Hepatocyte (in vitro differentiated cells): ENCODE measurements around the gene UBL4A. TPM values are rescaled to one million over a fixed set of nuclear protein-coding genes. Genes with fewer than 3 reads are reported as not detected.

ENCODE experiments used
- DNase-seq: peaks from one replicate; pipeline ENCODE4 v3.0.0-alpha.2; 2016; ENCODE audit warnings: low spot score
- H2AFZ ChIP-seq: fragments of 200-600 bp; sonication (generic); 2 replicates; pipeline ENCODE4 v1.6.0; 2016; ENCODE audit warnings: antibody characterized with exemption, mild to moderate bottlenecking
- H3K27ac ChIP-seq: fragments of 200-600 bp; sonication (generic); 2 replicates; pipeline ENCODE4 v1.5.1; 2016; ENCODE audit warnings: mild to moderate bottlenecking
- H3K27me3 ChIP-seq: fragments of 200-600 bp; sonication (generic); 2 replicates; pipeline ENCODE4 v1.6.1; 2016
- H3K36me3 ChIP-seq: fragments of 200-600 bp; sonication (generic); replicated peaks from 2 replicates; pipeline ENCODE4 v1.5.1; 2016; ENCODE audit warnings: low read depth; ENCODE audit not compliant: insufficient read depth
- H3K4me1 ChIP-seq: fragments of 200-600 bp; sonication (generic); 2 replicates; pipeline ENCODE4 v1.5.1; 2016; ENCODE audit warnings: mild to moderate bottlenecking, moderate library complexity; ENCODE audit not compliant: insufficient read depth
- H3K4me2 ChIP-seq: fragments of 200-600 bp; sonication (generic); 2 replicates; pipeline ENCODE4 v1.6.0; 2016
- H3K4me3 ChIP-seq: fragments of 200-600 bp; sonication (generic); 2 replicates; pipeline ENCODE4 v1.5.1; 2016; ENCODE audit warnings: mild to moderate bottlenecking
- H3K79me2 ChIP-seq: fragments of 200-600 bp; sonication (generic); 2 replicates; pipeline ENCODE4 v1.6.0; 2017; ENCODE audit warnings: mild to moderate bottlenecking
- H3K9me2 ChIP-seq: fragments of 200-600 bp; sonication (generic); replicated peaks from 2 replicates; pipeline ENCODE4 v1.6.0; 2017; ENCODE audit warnings: mild to moderate bottlenecking; ENCODE audit not compliant: insufficient read depth
- H3K9me3 ChIP-seq: fragments of 200-600 bp; sonication (generic); 2 replicates; pipeline ENCODE4 v1.5.1; 2016; ENCODE audit warnings: low read depth, mild to moderate bottlenecking
- H4K20me1 ChIP-seq: fragments of 200-600 bp; sonication (generic); 2 replicates; pipeline ENCODE4 v1.6.0; 2016; ENCODE audit warnings: mild to moderate bottlenecking; ENCODE audit not compliant: insufficient read depth, poor library complexity, severe bottlenecking
- EZH2 ChIP-seq: fragments of 200-600 bp; sonication (generic); IDR thresholded peaks from 2 replicates; pipeline ENCODE4 v1.6.1; 2016; ENCODE audit warnings: antibody characterized with exemption, mild to moderate bottlenecking, borderline replicate concordance
- EZH2phosphoT487 ChIP-seq: fragments of 200-600 bp; sonication (generic); IDR thresholded peaks from one replicate; pipeline ENCODE4 v1.6.1; 2018; ENCODE audit warnings: antibody characterized with exemption, mild to moderate bottlenecking, low read depth, moderate library complexity; ENCODE audit not compliant: unreplicated experiment, severe bottlenecking
- WGBS: methylation state at CpG from one replicate; pipeline ENCODE4 v1.1.6; 2016; ENCODE audit warnings: low lambda C conversion rate; ENCODE audit errors: missing lambda C conversion rate; 5-methylcytosine and 5-hydroxymethylcytosine counted together
- polyA plus RNA-seq: library from polyadenylated mRNA; unstranded; fragments of >200 nt; fragmentation: Nextera tagmentation; extraction: Ambion mirVana; gene quantifications from 2 replicates; pipeline ENCODE4 v1.2.1, GENCODE V29; 2016
- total RNA-seq: library from RNA; depleted of rRNA; stranded (reverse); fragments of >200 nt; gene quantifications from 2 replicates; pipeline ENCODE4 v1.2.3, GENCODE V29; 2014
- TF ChIP-seq, protein P1 (sequence below): fragments of 200-600 bp; sonication (generic); IDR thresholded peaks from 2 replicates; pipeline ENCODE4 v1.5.1; 2016; ENCODE audit warnings: antibody characterized with exemption, mild to moderate bottlenecking; ENCODE audit not compliant: poor library complexity

Gene UBL4A
- total and polyA plus RNA-seq, 2 experiments from 2014 or later, result 25.0 to 34.0 TPM

DNA sequence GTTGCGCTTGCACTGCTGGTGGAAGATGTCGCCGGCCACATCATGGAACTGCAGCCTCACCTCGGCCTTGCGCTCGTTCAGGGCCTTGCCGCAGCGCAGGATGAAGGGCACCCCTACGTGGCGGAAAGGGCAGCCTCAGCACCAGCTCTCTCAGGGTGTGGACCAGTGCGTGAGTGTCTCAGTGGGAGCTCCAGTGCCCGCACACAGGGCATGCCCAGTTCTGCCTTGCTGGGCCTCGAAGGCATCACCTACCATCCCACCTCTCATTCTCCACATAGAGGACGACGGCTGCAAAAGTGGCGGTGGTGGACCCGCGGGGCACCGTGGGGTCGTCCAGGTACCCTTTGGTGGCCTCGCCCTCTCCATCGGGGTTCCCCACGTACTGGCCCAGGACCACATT lies 46.3 kb upstream of the UBL4A start:
- Histone ChIP-seq H2AFZ (no peak overlapping the region), H3K27ac (no peak overlapping the region), H3K9me2 (no peaks in the 10 kb centered on the region), H3K27me3 (no peaks in the 10 kb centered on the region), H3K4me1 (no peaks in the 10 kb centered on the region), H3K4me2 (no peak overlapping the region), H3K36me3 (no peaks in the 10 kb centered on the region), H3K79me2 (no peaks in the 10 kb centered on the region), H3K9me3 (no peaks in the 10 kb centered on the region), H4K20me1 (no peaks in the 10 kb centered on the region), H3K4me3 (no peak overlapping the region)
- 93% methylated on average over 23 of the region's 23 CpGs for WGBS
- no peak for DNase-seq
- TF ChIP-seq, protein P1, sequence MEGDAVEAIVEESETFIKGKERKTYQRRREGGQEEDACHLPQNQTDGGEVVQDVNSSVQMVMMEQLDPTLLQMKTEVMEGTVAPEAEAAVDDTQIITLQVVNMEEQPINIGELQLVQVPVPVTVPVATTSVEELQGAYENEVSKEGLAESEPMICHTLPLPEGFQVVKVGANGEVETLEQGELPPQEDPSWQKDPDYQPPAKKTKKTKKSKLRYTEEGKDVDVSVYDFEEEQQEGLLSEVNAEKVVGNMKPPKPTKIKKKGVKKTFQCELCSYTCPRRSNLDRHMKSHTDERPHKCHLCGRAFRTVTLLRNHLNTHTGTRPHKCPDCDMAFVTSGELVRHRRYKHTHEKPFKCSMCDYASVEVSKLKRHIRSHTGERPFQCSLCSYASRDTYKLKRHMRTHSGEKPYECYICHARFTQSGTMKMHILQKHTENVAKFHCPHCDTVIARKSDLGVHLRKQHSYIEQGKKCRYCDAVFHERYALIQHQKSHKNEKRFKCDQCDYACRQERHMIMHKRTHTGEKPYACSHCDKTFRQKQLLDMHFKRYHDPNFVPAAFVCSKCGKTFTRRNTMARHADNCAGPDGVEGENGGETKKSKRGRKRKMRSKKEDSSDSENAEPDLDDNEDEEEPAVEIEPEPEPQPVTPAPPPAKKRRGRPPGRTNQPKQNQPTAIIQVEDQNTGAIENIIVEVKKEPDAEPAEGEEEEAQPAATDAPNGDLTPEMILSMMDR, result no peak
- no peak for TF ChIP-seq EZH2
- no peak for TF ChIP-seq EZH2phosphoT487

DNA sequence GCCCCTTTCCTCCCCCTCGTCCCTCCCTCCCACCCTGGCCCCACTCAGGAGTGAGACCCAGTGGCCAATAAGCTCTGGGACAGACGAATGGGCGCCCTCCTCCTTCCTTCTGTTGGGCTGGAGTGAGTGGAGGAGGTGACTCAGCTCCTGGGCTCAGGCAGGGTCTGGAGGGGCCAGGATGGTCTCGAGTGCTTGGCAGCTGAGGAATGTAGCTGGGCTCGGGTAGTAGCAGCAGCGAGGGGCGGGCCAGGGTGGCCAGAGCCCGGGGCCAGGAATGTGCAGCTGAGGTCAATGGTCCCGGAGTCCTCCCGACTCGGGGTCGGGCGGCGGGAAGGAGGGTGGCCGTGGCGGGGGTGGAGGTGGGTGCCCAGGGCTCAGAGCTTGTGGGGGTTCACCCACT lies 45.2 kb upstream of the UBL4A start:
- DNase-seq, result peak; percentile 54
- H3K9me2 ChIP-seq, result no peaks in the 10 kb centered on the region
- 66% methylated on average over 11 of the region's 16 CpGs for WGBS
- no peaks in the 10 kb centered on the region for H3K27me3 ChIP-seq
- H3K79me2 ChIP-seq, result no peaks in the 10 kb centered on the region
- no peaks in the 10 kb centered on the region for H3K36me3 ChIP-seq
- H2AFZ ChIP-seq, result no peak overlapping the region
- TF ChIP-seq, protein P1, result no peak
- TF ChIP-seq EZH2phosphoT487, result no peak
- no peak for TF ChIP-seq EZH2
- H3K4me2 ChIP-seq, result no peak overlapping the region
- peaks cover 3% of the 10 kb centered on the region for H3K4me1 ChIP-seq
- no peaks in the 10 kb centered on the region for H4K20me1 ChIP-seq
- H3K9me3 ChIP-seq, result no peaks in the 10 kb centered on the region
- no peak overlapping the region for H3K27ac ChIP-seq
- no peak overlapping the region for H3K4me3 ChIP-seq

DNA sequence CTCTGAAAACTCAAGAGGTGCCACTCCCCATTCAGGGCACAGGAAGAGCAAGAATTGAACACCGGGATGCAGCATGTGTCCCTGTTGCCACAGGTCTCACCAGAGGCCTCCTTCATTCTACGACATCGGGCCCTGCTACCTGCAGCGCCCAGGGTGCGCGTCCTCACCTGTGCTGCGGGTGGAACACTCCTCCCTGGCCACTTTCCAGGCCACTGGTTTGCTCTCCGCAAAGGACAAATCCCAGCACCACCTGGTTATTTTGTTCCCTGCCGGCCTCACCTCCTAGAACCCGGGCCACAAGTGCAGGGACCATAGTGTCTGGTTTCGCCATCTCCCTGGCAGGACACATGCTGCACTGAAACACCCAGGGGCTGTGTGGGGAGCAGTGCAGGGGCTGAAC lies 43.9 kb upstream of the UBL4A start:
- Histone ChIP-seq H3K4me2 (no peak overlapping the region), H3K27ac (no peak overlapping the region), H3K4me1 (peaks cover 11% of the 10 kb centered on the region), H3K4me3 (no peak overlapping the region), H3K36me3 (no peaks in the 10 kb centered on the region), H2AFZ (no peak overlapping the region), H3K79me2 (no peaks in the 10 kb centered on the region), H3K9me3 (no peaks in the 10 kb centered on the region), H4K20me1 (no peaks in the 10 kb centered on the region), H3K27me3 (no peaks in the 10 kb centered on the region), H3K9me2 (no peaks in the 10 kb centered on the region)
- DNase-seq, result no peak
- TF ChIP-seq EZH2phosphoT487, result no peak
- TF ChIP-seq, protein P1, result no peak
- WGBS, result 86% methylated on average over 11 of the region's 11 CpGs

DNA sequence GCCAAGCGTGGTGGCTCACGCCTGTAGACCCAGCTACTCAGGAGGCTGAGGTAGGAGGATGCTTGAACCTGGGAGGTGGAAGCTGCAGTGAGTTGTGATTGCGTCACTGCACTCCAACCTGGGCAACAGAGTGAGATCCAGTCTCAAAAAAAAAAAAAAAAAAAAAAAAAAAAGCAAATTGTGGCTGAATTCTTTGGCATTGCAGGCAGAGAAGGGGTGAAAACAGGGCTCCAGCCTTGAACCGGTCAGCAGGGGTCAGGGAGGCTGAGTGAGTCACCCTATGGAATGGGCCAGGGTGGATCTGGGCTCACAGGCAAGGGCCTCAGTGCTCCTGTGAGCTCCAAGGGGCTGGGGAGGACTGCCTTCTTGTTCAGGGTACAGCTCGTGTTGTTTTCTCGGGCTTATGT lies 42.8 kb upstream of the UBL4A start:
- no peaks in the 10 kb centered on the region for H3K9me2 ChIP-seq
- H3K27ac ChIP-seq, result no peak overlapping the region
- TF ChIP-seq, protein P1, result no peak
- TF ChIP-seq EZH2phosphoT487 (no peak), EZH2 (no peak)
- H3K27me3 ChIP-seq, result no peaks in the 10 kb centered on the region
- no peak overlapping the region for H2AFZ ChIP-seq
- no peaks in the 10 kb centered on the region for H3K36me3 ChIP-seq
- H3K4me3 ChIP-seq, result no peak overlapping the region
- peaks cover 11% of the 10 kb centered on the region for H3K4me1 ChIP-seq
- no peaks in the 10 kb centered on the region for H4K20me1 ChIP-seq
- DNase-seq, result no peak
- H3K4me2 ChIP-seq, result no peak overlapping the region
- no peaks in the 10 kb centered on the region for H3K79me2 ChIP-seq
- no peaks in the 10 kb centered on the region for H3K9me3 ChIP-seq
- WGBS, result 77% methylated on average over 6 of the region's 6 CpGs
